ENCODE results near the gene TMEM37.

The TMEM37 gene

DNA sequence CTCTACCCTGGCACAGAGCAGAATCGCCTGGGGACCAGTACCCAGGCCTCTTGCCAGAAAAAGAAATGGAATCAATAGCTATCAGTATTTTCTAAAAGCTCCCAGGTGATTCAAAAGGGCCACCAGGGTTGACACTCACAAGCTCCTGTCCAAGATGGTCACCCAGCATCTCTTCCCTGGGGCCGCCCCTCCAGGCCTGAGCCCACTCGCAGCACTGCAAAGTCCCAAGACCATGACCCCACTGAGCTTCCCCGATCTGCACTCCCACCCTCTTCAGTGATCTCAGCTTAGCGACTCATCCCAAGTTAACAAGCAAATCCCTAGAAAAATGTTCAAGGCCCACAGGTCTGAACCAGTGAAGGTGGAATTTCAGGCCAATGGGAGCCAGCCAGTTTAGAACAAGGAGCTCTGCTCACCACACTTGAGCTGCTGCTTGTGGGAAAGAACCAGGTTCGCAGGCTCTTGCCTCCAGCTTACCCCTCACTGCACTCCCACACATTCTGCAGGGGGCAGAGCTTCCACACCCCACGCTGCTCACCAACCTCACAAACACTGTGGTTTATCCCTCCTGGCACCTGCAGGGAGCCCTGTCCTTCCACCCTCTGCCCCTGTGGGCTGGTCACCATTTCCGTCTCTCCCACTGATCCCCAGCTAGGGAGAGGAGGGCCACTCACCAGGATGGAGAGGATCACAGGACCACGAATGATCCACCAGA lies 19.8 kb downstream of the TMEM37 start:
- peaks cover 4% of the 10 kb centered on the region for H3K27me3 ChIP-seq (ENCODE audit: insufficient read depth, poor library complexity, severe bottlenecking)
- H3K4me3 ChIP-seq (ENCODE audit: severe bottlenecking) = no peak overlapping the region
- no peak for DNase-seq (ENCODE audit: low spot score)
- no peak overlapping the region for H3K27ac ChIP-seq (ENCODE audit: poor library complexity, severe bottlenecking)
- TF ChIP-seq CTCF (IDR thresholded peaks at IDR 0.05; ENCODE audit: poor library complexity, severe bottlenecking) = no peak
- no peaks in the 10 kb centered on the region for H3K36me3 ChIP-seq (ENCODE audit: low read depth)
- no peaks in the 10 kb centered on the region for H3K9me3 ChIP-seq (ENCODE audit: severe bottlenecking)
- no peak for ATAC-seq (ENCODE audit: low read depth)
- H3K4me1 ChIP-seq (ENCODE audit: insufficient read depth, poor library complexity, severe bottlenecking) = no peaks in the 10 kb centered on the region

DNA sequence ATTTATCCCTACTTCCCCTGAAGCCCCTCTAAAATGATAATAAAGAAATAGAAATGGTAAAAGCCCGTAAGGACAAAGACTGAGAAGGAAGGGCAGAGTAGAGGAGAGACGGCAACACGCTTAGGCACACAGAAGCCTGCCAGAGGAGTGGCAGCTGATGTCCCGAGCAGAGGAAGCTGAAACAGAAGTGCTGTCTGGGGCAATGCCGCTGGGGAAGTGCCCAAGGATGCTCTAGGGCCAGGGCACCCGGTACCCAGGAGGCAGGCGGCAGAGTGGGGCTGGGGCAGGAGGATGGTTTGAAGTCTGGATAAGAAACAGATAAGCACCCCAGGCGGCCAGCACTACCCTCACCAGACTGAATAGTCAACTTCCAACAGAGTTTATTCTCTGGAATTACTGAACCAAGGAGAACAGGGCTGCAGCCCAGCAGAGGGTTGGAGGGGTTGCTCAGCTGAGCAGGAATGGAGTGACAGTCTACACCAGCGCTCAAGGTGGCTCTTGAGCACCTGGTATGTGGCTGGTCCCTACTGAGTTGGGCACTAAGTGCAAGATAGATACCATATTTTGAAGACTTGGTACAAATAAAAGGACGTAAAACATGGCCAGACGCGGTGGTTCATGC lies 22.4 kb downstream of the TMEM37 start:
- TF ChIP-seq CTCF (IDR thresholded peaks at IDR 0.05; ENCODE audit: poor library complexity, severe bottlenecking) = no peak

DNA sequence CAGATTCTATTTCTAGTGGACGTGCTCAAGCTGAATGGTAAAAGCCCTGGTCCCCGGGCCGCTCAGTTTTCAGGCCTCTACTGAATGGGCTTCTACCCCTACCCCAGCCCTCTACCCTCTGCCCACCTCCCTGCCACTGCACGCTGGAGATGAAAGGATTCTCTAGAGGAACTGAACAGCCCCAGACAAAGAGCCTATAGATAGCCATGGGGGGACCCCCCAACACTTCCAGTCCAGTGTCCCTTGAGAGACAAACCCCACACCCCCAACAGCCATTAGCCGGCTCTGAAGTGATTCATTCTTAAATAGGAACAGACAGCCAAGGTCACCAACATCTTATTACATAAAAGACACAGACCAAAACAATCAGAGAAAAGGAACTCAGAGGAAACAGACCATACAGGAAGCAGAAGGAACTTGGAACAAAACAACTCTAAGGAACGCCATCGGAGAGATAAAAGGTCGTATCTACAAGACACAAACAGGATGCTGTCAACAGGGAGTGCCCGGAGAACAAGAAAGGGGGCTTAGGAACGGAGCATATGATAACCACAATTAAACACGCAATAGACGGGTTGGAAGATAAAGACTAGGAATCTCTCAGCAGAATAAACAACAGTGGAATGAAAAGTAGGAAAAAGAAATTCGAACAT lies 23.5 kb downstream of the TMEM37 start:
- no peak for ATAC-seq (ENCODE audit: low read depth)
- DNase-seq (ENCODE audit: low spot score) = no peak
- Histone ChIP-seq H3K27ac (ENCODE audit: poor library complexity, severe bottlenecking) (no peak overlapping the region), H3K9me3 (ENCODE audit: severe bottlenecking) (no peaks in the 10 kb centered on the region), H3K27me3 (ENCODE audit: insufficient read depth, poor library complexity, severe bottlenecking) (no peaks in the 10 kb centered on the region), H3K4me3 (ENCODE audit: severe bottlenecking) (no peak overlapping the region), H3K4me1 (ENCODE audit: insufficient read depth, poor library complexity, severe bottlenecking) (no peaks in the 10 kb centered on the region), H3K36me3 (ENCODE audit: low read depth) (no peaks in the 10 kb centered on the region)
- no peak for TF ChIP-seq CTCF (IDR thresholded peaks at IDR 0.05; ENCODE audit: poor library complexity, severe bottlenecking)

More for the DNA sequence above, 22.4 kb downstream of the TMEM37 start:
- no peak overlapping the region for H3K27ac ChIP-seq (ENCODE audit: poor library complexity, severe bottlenecking)
- H3K4me3 ChIP-seq (ENCODE audit: severe bottlenecking) = no peak overlapping the region
- no peak for DNase-seq (ENCODE audit: low spot score)
- no peaks in the 10 kb centered on the region for H3K27me3 ChIP-seq (ENCODE audit: insufficient read depth, poor library complexity, severe bottlenecking)
- no peaks in the 10 kb centered on the region for H3K9me3 ChIP-seq (ENCODE audit: severe bottlenecking)
- H3K4me1 ChIP-seq (ENCODE audit: insufficient read depth, poor library complexity, severe bottlenecking) = no peaks in the 10 kb centered on the region
- ATAC-seq (ENCODE audit: low read depth) = no peak
- no peaks in the 10 kb centered on the region for H3K36me3 ChIP-seq (ENCODE audit: low read depth)

GRCh38 chr2:119460076-119460475 lies 28.4 kb downstream of the TMEM37 start:
- Histone ChIP-seq H3K36me3 (ENCODE audit: low read depth) (no peaks in the 10 kb centered on the region), H3K9me3 (ENCODE audit: severe bottlenecking) (no peaks in the 10 kb centered on the region), H3K4me3 (ENCODE audit: severe bottlenecking) (no peak overlapping the region), H3K4me1 (ENCODE audit: insufficient read depth, poor library complexity, severe bottlenecking) (no peaks in the 10 kb centered on the region), H3K27me3 (ENCODE audit: insufficient read depth, poor library complexity, severe bottlenecking) (no peaks in the 10 kb centered on the region), H3K27ac (ENCODE audit: poor library complexity, severe bottlenecking) (no peak overlapping the region)
- TF ChIP-seq CTCF (IDR thresholded peaks at IDR 0.05; ENCODE audit: poor library complexity, severe bottlenecking) = no peak
- DNase-seq (ENCODE audit: low spot score) (no peak), ATAC-seq (ENCODE audit: low read depth) (no peak)

Measured in RWPE2 (cell line).